Stimulated activated CD4-positive, alpha-beta T cell treated with anti-CD3 and anti-CD28 coated beads, Interleukin-4, amount 100 ng/mL, for 48 hours (primary cell): Measurements from ENCODE around the gene ZDHHC22.
A peak's percentile ranks its signal among the peaks of the same experiment; 100 is the strongest.
"Not testable (repeated sequence)": the region's sequence is repeated elsewhere in the genome, so short reads cannot be mapped to it uniquely, and the experiment has no call there.

ENCODE experiments used
- DNase-seq, 2 donors: peaks; one replicate each; pipeline ENCODE4 v3.0.0-alpha.2; 2020; ENCODE audit warnings: low read depth in 2 of 2

ZDHHC22 gene

GRCh38 chr14:77141214-77142004 lies at the start of gene ZDHHC22:
Gene ZDHHC22, minus strand, starts transcription at chr14:77141791. Its CDS starts 2,053 bp downstream, at chr14:77139738.
- peak in 1 of 2 donors; percentile 19 for DNase-seq

- no peak for DNase-seq
Measured at GRCh38 chr14:77190977-77191376, 49.4 kb upstream of the ZDHHC22 start.

- DNase-seq: no peak
Measured at GRCh38 chr14:77189479-77189878, 47.9 kb upstream of the ZDHHC22 start.

GRCh38 chr14:77187649-77188012 lies 46.0 kb upstream of the ZDHHC22 start:
- DNase-seq: no peak

- no peak for DNase-seq
Measured at GRCh38 chr14:77186911-77187648, 45.5 kb upstream of the ZDHHC22 start.

- DNase-seq: no peak
Measured at GRCh38 chr14:77185093-77185465, 43.5 kb upstream of the ZDHHC22 start.

- no peak for DNase-seq
Measured at GRCh38 chr14:77184396-77185092, 43.0 kb upstream of the ZDHHC22 start.

GRCh38 chr14:77183896-77184295 lies 42.3 kb upstream of the ZDHHC22 start:
- no peak for DNase-seq

GRCh38 chr14:77181603-77182437 lies 40.2 kb upstream of the ZDHHC22 start, which contains the start of gene TMEM63C:
Gene TMEM63C, plus strand, starts transcription at chr14:77181798. Its CDS starts 37,016 bp downstream, at chr14:77218814.
- DNase-seq: peak; percentile 54 to 56

GRCh38 chr14:77180726-77181602 lies 39.4 kb upstream of the ZDHHC22 start:
- DNase-seq: no peak

- DNase-seq: no peak
Measured at GRCh38 chr14:77178656-77179055, 37.1 kb upstream of the ZDHHC22 start.

GRCh38 chr14:77177702-77178101 lies 36.1 kb upstream of the ZDHHC22 start:
- DNase-seq: no peak

- no peak for DNase-seq
Measured at GRCh38 chr14:77175843-77176242, 34.3 kb upstream of the ZDHHC22 start.

- not testable (repeated sequence) for DNase-seq
Measured at GRCh38 chr14:77173911-77174617, 32.5 kb upstream of the ZDHHC22 start.

GRCh38 chr14:77172916-77173315 lies 31.3 kb upstream of the ZDHHC22 start:
- no peak for DNase-seq

- no peak for DNase-seq
Measured at GRCh38 chr14:77170045-77170444, 28.5 kb upstream of the ZDHHC22 start.

- DNase-seq: no peak
Measured at GRCh38 chr14:77161011-77161410, 19.4 kb upstream of the ZDHHC22 start.

- DNase-seq: no peak
Measured at GRCh38 chr14:77158882-77159255, 17.3 kb upstream of the ZDHHC22 start.

- DNase-seq: no peak
Measured at GRCh38 chr14:77158175-77158881, 16.7 kb upstream of the ZDHHC22 start.
